Measurements from ENCODE around the gene RAB14.

- no peak for TF ChIP-seq CTCF (IDR thresholded peaks at IDR 0.05; ENCODE audit: low read depth, low read length)
- no peak for TF ChIP-seq EZH2phosphoT487 (IDR thresholded peaks at IDR 0.05; ENCODE audit: low read depth)
These were observed 17.8 kb downstream of the RAB14 start for GRCh38 chr9:121183666-121184423.

All from OCI-LY3 (cell line).